HepG2 (cell line): Measurements from ENCODE around the gene ANP32B. TPM values are rescaled to one million over a fixed set of nuclear protein-coding genes. Genes with fewer than 3 reads are reported as not detected.

ENCODE experiments used
- ATAC-seq: fragments of 200-7000 bp; cut with Tn5 transposase; 3 replicates; pipeline ENCODE4 v1.9.1; 2020; ENCODE audit warnings: mild to moderate bottlenecking, moderate library complexity
- BruUV-seq: library from RNA; stranded (reverse); fragments of 400-500 nt; replicated peaks from 2 replicates; lab custom pipeline; 2021; lab: Mats Ljungman, UMichigan
- CTCF ChIA-PET: fragments of 300-600 bp; formaldehyde crosslinking; extraction: SDS; loops from one replicate; lab custom pipeline; 2021; ENCODE audit warnings: low total read pairs, inconsistent platforms, low intra/inter-chr PET ratio; lab: Yijun Ruan, JAX
- POLR2A ChIA-PET: fragments of 350-600 bp; sonication (Branson Sonifier 250); formaldehyde crosslinking; loops from one replicate; lab custom pipeline; 2020; ENCODE audit warnings: antibody characterized with exemption, inconsistent platforms; lab: Yijun Ruan, JAX
- DNase-seq: peaks from one replicate; pipeline ENCODE4 v3.0.0-alpha.2; 2015; ENCODE audit warnings: low spot score
- FAIRE-seq: peaks from 3 replicates; lab custom pipeline; 2011; peaks lifted over from hg19 to GRCh38; lab: Jason Lieb, UNC
- H2AFZ ChIP-seq: one replicate; pipeline ENCODE4 v1.6.1; 2011; ENCODE audit warnings: low read length, inconsistent platforms
- H3K27ac ChIP-seq: fragments of 300-600 bp; 3 replicates; pipeline ENCODE4 v1.8.0; 2011; ENCODE audit warnings: mixed run types, mild to moderate bottlenecking, mixed read lengths, low read length, inconsistent platforms; ENCODE audit not compliant: insufficient read depth; ENCODE audit errors: extremely low read length
- H3K27me3 ChIP-seq, 2 experiments: fragments of 200-600 bp in 1 of 2; 2 replicates in 1 of 2; 3 replicates in 1 of 2; pipeline versions ENCODE4 v1.6.0 to v1.8.0; 2011; ENCODE audit warnings: low read length in 2 of 2, mild to moderate bottlenecking in 2 of 2, moderate library complexity in 2 of 2, inconsistent platforms in 1 of 2; ENCODE audit not compliant: insufficient read depth in 2 of 2, control insufficient read depth in 1 of 2
- H3K36me3 ChIP-seq, 2 experiments: fragments of 200-600 bp in 1 of 2; replicated peaks in 1 of 2; 2 replicates in 1 of 2; 3 replicates in 1 of 2; pipeline versions ENCODE4 v1.5.1 to v1.8.0; 2011; ENCODE audit warnings: low read length in 2 of 2, inconsistent platforms in 1 of 2; ENCODE audit not compliant: insufficient read depth in 2 of 2, control insufficient read depth in 1 of 2
- H3K4me1 ChIP-seq: 2 replicates; pipeline ENCODE4 v1.5.1; 2012; ENCODE audit warnings: low read length, inconsistent platforms; ENCODE audit not compliant: insufficient read depth
- H3K4me2 ChIP-seq: 2 replicates; pipeline ENCODE4 v1.6.0; 2011; ENCODE audit warnings: low read depth, low read length, inconsistent platforms
- H3K4me3 ChIP-seq, 3 experiments: fragments of 200-600 bp in 1 of 3; sonication (generic), shearing (Covaris generic) in 1 of 3; replicated peaks in 1 of 3; 2 replicates each; pipeline ENCODE4 v1.5.1; 2011 to 2016; ENCODE audit warnings: low read length in 3 of 3, inconsistent platforms in 2 of 3, low read depth in 2 of 3, mild to moderate bottlenecking in 2 of 3, control low read depth in 1 of 3, mixed read lengths in 1 of 3; ENCODE audit not compliant: insufficient read depth in 1 of 3
- H3K79me2 ChIP-seq: one replicate; pipeline ENCODE4 v1.6.1; 2011; ENCODE audit warnings: low read length, inconsistent platforms; ENCODE audit not compliant: insufficient read depth
- H3K9ac ChIP-seq: 2 replicates; pipeline ENCODE4 v1.6.0; 2011; ENCODE audit warnings: mild to moderate bottlenecking, low read depth, low read length, inconsistent platforms; ENCODE audit not compliant: insufficient read depth
- H3K9me3 ChIP-seq: 2 replicates; pipeline ENCODE4 v1.5.1; 2012; ENCODE audit warnings: mild to moderate bottlenecking, low read length
- H4K20me1 ChIP-seq: 2 replicates; pipeline ENCODE4 v1.6.0; 2011; ENCODE audit warnings: inconsistent platforms, mild to moderate bottlenecking, low read length, moderate library complexity; ENCODE audit not compliant: insufficient read depth
- AHDC1 ChIP-seq: sonication (generic); formaldehyde crosslinking; IDR thresholded peaks from 2 replicates; pipeline ENCODE4 v1.5.1; 2020; ENCODE audit warnings: mild to moderate bottlenecking, missing genetic modification reagents, borderline replicate concordance
- DNMT3B ChIP-seq: conservative IDR thresholded peaks from 2 replicates; pipeline ENCODE4 v1.6.1; 2016; ENCODE audit warnings: missing biosample characterization, control low read depth
- HOXA3 ChIP-seq: sonication (generic); formaldehyde crosslinking; IDR thresholded peaks from 2 replicates; pipeline ENCODE4 v1.5.0; 2020; ENCODE audit warnings: missing genetic modification reagents
- ZFY ChIP-seq: sonication (generic); formaldehyde crosslinking; IDR thresholded peaks from 2 replicates; pipeline ENCODE4 v1.4.0; 2020; ENCODE audit warnings: missing genetic modification reagents
- ZNF12 ChIP-seq: sonication (generic); formaldehyde crosslinking; IDR thresholded peaks from 2 replicates; pipeline ENCODE4 v1.5.0; 2020; ENCODE audit warnings: missing genetic modification reagents
- WGBS: methylation state at CpG from one replicate; pipeline ENCODE4 v1.1.6; 2017; ENCODE audit warnings: low lambda C conversion rate; 5-methylcytosine and 5-hydroxymethylcytosine counted together
- in situ Hi-C: cut with HindIII; loops from 2 replicates; pipeline ENCODE4 v1.10.0; 2017; ENCODE audit warnings: low pct_unique_long_range_greater_than_20kb; ENCODE audit not compliant: extremely low pct_ligation_motif_present
- intact Hi-C: fragments of 100-400 bp; cut with micrococcal nuclease; formaldehyde crosslinking; loops from one replicate; pipeline ENCODE4 v1.10.0; 2022; ENCODE audit not compliant: unreplicated experiment
- polyA plus RNA-seq, 8 experiments: library from polyadenylated mRNA; depleted of rRNA in 3 of 8; stranded (reverse) in 7 of 8; unstranded in 1 of 8; fragments of >200 nt; fragmentation: Illumina TruSeq in 4 of 8; extraction: Trizol in 4 of 8; gene quantifications; 2 replicates each; pipeline versions ENCODE4 v1.2.1 to v1.2.3, GENCODE V29; 2011 to 2016; ENCODE audit warnings: low read depth in 4 of 8, missing spikeins in 1 of 8, mixed read lengths in 1 of 8; ENCODE audit not compliant: insufficient read depth in 1 of 8
- total RNA-seq, 5 experiments: library from RNA; depleted of rRNA; stranded (reverse); fragments of >200 nt; fragmentation: Illumina TruSeq; extraction: Trizol; gene quantifications; 2 replicates each; pipeline ENCODE4 v1.2.3, GENCODE V29; 2016; ENCODE audit warnings: low read depth in 1 of 5
- TF ChIP-seq, protein P1 (sequence below): sonication (generic); formaldehyde crosslinking; IDR thresholded peaks from 2 replicates; pipeline ENCODE4 v1.4.0; 2020; ENCODE audit warnings: missing genetic modification reagents
- TF ChIP-seq, protein P2 (sequence below): sonication (generic); formaldehyde crosslinking; IDR thresholded peaks from 2 replicates; pipeline ENCODE4 v1.4.0; 2020; ENCODE audit warnings: missing genetic modification reagents
- TF ChIP-seq, protein P3 (sequence below): sonication (generic); formaldehyde crosslinking; IDR thresholded peaks from 2 replicates; pipeline ENCODE4 v1.5.0; 2020; ENCODE audit warnings: missing genetic modification reagents

The ANP32B gene
- total and polyA plus RNA-seq, 2 of the 13 experiments (the other 11 are each of a cell fraction or from before 2014, with no cell fraction given): 22.1 to 37.5 TPM

GRCh38 chr9:98045234-98046179, 62.4 kb downstream of the ANP32B start:
- POLR2A ChIA-PET: interaction anchor here (0.9 to 2.1 kb wide), 8 partner anchors 9 to 286 kb away, joined by 3 to 30 read pairs (median 4); partner anchors contain the start of genes ANP32B, NANS and TBC1D2
- FAIRE-seq (peak; percentile 77), ATAC-seq (peak; percentile 90), DNase-seq (peak; percentile 77)
- Histone ChIP-seq H3K4me3 (peak overlapping the region; percentile 35 to 48 (median 40); a peak in 5 of 6 replicates), H4K20me1 (no peaks in the 10 kb centered on the region), H3K9ac (peak overlapping the region; percentile 64), H3K36me3 (no peaks in the 10 kb centered on the region), H3K4me2 (peak overlapping the region; percentile 43), H3K27me3 (no peaks in the 10 kb centered on the region), H3K4me1 (peaks cover 28% of the 10 kb centered on the region), H2AFZ (peak overlapping the region; percentile 31), H3K79me2 (peaks cover 20% of the 10 kb centered on the region), H3K27ac (peak overlapping the region; percentile 52), H3K9me3 (no peaks in the 10 kb centered on the region)
- CTCF ChIA-PET: no interaction called here
- intact Hi-C loops (loop anchor here (1.0 kb wide), 1 partner anchor 11 kb away; the partner anchor contains the start of gene NANS), in situ Hi-C loops (no loop called here)
- 41% methylated on average over 6 of the region's 6 CpGs for WGBS
- TSS peak; percentile 88 for BruUV-seq
- TF ChIP-seq AHDC1 (CRISPR knock-in tag) (no peak), HOXA3 (CRISPR knock-in tag) (0 out of 2 replicates have a peak, but pooled peaks have one; percentile 46), DNMT3B (CRISPR knock-in tag) (no peak), ZNF12 (no peak), ZFY (CRISPR knock-in tag) (peak; percentile 46; the same call in 1 of the 2 replicates)
- TF ChIP-seq, protein P1, sequence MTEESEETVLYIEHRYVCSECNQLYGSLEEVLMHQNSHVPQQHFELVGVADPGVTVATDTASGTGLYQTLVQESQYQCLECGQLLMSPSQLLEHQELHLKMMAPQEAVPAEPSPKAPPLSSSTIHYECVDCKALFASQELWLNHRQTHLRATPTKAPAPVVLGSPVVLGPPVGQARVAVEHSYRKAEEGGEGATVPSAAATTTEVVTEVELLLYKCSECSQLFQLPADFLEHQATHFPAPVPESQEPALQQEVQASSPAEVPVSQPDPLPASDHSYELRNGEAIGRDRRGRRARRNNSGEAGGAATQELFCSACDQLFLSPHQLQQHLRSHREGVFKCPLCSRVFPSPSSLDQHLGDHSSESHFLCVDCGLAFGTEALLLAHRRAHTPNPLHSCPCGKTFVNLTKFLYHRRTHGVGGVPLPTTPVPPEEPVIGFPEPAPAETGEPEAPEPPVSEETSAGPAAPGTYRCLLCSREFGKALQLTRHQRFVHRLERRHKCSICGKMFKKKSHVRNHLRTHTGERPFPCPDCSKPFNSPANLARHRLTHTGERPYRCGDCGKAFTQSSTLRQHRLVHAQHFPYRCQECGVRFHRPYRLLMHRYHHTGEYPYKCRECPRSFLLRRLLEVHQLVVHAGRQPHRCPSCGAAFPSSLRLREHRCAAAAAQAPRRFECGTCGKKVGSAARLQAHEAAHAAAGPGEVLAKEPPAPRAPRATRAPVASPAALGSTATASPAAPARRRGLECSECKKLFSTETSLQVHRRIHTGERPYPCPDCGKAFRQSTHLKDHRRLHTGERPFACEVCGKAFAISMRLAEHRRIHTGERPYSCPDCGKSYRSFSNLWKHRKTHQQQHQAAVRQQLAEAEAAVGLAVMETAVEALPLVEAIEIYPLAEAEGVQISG (CRISPR knock-in tag): peak; percentile 34; the same call in 1 of the 2 replicates
- TF ChIP-seq, protein P2, sequence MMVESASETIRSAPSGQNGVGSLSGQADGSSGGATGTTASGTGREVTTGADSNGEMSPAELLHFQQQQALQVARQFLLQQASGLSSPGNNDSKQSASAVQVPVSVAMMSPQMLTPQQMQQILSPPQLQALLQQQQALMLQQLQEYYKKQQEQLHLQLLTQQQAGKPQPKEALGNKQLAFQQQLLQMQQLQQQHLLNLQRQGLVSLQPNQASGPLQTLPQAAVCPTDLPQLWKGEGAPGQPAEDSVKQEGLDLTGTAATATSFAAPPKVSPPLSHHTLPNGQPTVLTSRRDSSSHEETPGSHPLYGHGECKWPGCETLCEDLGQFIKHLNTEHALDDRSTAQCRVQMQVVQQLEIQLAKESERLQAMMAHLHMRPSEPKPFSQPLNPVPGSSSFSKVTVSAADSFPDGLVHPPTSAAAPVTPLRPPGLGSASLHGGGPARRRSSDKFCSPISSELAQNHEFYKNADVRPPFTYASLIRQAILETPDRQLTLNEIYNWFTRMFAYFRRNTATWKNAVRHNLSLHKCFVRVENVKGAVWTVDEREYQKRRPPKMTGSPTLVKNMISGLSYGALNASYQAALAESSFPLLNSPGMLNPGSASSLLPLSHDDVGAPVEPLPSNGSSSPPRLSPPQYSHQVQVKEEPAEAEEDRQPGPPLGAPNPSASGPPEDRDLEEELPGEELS (CRISPR knock-in tag): no peak
- TF ChIP-seq, protein P3, sequence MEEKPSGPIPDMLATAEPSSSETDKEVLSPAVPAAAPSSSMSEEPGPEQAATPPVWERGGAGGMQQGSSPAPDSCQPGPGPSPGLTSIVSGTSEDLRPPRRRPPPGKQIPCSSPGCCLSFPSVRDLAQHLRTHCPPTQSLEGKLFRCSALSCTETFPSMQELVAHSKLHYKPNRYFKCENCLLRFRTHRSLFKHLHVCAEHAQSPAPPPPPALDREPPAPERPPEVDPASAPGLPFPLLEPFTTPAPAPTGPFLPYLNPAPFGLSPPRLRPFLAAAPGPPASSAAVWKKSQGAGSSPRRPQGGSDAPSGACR (CRISPR knock-in tag): no peak
